ENCODE data around the gene SUMF1. TPM values are rescaled to one million over a fixed set of nuclear protein-coding genes. Genes with fewer than 3 reads are reported as not detected.
"Not testable (repeated sequence)": the region's sequence is repeated elsewhere in the genome, so short reads cannot be mapped to it uniquely, and the experiment has no call there.

The SUMF1 gene
- total RNA-seq, 2 experiments from 2014 or later, result 6.3 to 7.1 TPM

GRCh38 chr3:4456780-4457179 is 10.3 kb downstream of the SUMF1 start:
- not testable (repeated sequence) for H3K36me3 Mint-ChIP-seq, DNase-seq, H3K4me1 Mint-ChIP-seq, H3K27me3 Mint-ChIP-seq, H3K4me3 Mint-ChIP-seq, H3K9me3 Mint-ChIP-seq, H3K27ac Mint-ChIP-seq

GRCh38 chr3:4454142-4454541 is 12.9 kb downstream of the SUMF1 start:
- DNase-seq, result no peak
- Mint-ChIP-seq H3K4me1 (peaks cover 5% of the 10 kb centered on the region), H3K36me3 (peaks cover 7% of the 10 kb centered on the region), H3K4me3 (no peak overlapping the region), H3K27ac (no peak overlapping the region), H3K27me3 (no peaks in the 10 kb centered on the region), H3K9me3 (no peaks in the 10 kb centered on the region)

- no peaks in the 10 kb centered on the region for H3K27me3 Mint-ChIP-seq
- no peak for DNase-seq
- H3K36me3 Mint-ChIP-seq, result peaks cover 7% of the 10 kb centered on the region
- no peak overlapping the region for H3K4me3 Mint-ChIP-seq
- no peaks in the 10 kb centered on the region for H3K9me3 Mint-ChIP-seq
- H3K27ac Mint-ChIP-seq, result no peak overlapping the region
- peaks cover 2% of the 10 kb centered on the region for H3K4me1 Mint-ChIP-seq
These were observed 17.8 kb downstream of the SUMF1 start for GRCh38 chr3:4449043-4449805.

GRCh38 chr3:4448187-4448586 is 18.9 kb downstream of the SUMF1 start:
- H3K4me3 Mint-ChIP-seq, result no peak overlapping the region
- peaks cover 8% of the 10 kb centered on the region for H3K36me3 Mint-ChIP-seq
- no peaks in the 10 kb centered on the region for H3K4me1 Mint-ChIP-seq
- DNase-seq, result no peak
- no peak overlapping the region for H3K27ac Mint-ChIP-seq
- no peaks in the 10 kb centered on the region for H3K27me3 Mint-ChIP-seq
- H3K9me3 Mint-ChIP-seq, result no peaks in the 10 kb centered on the region

GRCh38 chr3:4447295-4447999 is 19.6 kb downstream of the SUMF1 start:
- DNase-seq, result no peak
- Mint-ChIP-seq H3K36me3 (peaks cover 10% of the 10 kb centered on the region), H3K4me1 (no peaks in the 10 kb centered on the region), H3K27ac (no peak overlapping the region), H3K4me3 (no peak overlapping the region), H3K9me3 (no peaks in the 10 kb centered on the region), H3K27me3 (no peaks in the 10 kb centered on the region)

GRCh38 chr3:4440951-4441350 is 26.1 kb downstream of the SUMF1 start:
- Mint-ChIP-seq H3K36me3 (peaks cover 4% of the 10 kb centered on the region), H3K27me3 (no peaks in the 10 kb centered on the region), H3K4me3 (no peak overlapping the region), H3K9me3 (no peaks in the 10 kb centered on the region), H3K4me1 (no peaks in the 10 kb centered on the region), H3K27ac (no peak overlapping the region)
- DNase-seq, result no peak

GRCh38 chr3:4438296-4438695 is 28.8 kb downstream of the SUMF1 start:
- H3K27ac Mint-ChIP-seq, result no peak overlapping the region
- no peaks in the 10 kb centered on the region for H3K4me1 Mint-ChIP-seq
- no peak overlapping the region for H3K4me3 Mint-ChIP-seq
- no peak for DNase-seq
- no peaks in the 10 kb centered on the region for H3K27me3 Mint-ChIP-seq
- H3K9me3 Mint-ChIP-seq, result no peaks in the 10 kb centered on the region
- H3K36me3 Mint-ChIP-seq, result peaks cover 5% of the 10 kb centered on the region

GRCh38 chr3:4432259-4432658 is 34.8 kb downstream of the SUMF1 start:
- no peak for DNase-seq
- Mint-ChIP-seq H3K9me3 (no peaks in the 10 kb centered on the region), H3K36me3 (peaks cover 17% of the 10 kb centered on the region), H3K4me1 (peaks cover 2% of the 10 kb centered on the region), H3K4me3 (no peak overlapping the region), H3K27me3 (no peaks in the 10 kb centered on the region), H3K27ac (no peak overlapping the region)

- no peak overlapping the region for H3K27ac Mint-ChIP-seq
- H3K27me3 Mint-ChIP-seq, result no peaks in the 10 kb centered on the region
- DNase-seq, result no peak
- peaks cover 27% of the 10 kb centered on the region for H3K36me3 Mint-ChIP-seq
- no peak overlapping the region for H3K4me3 Mint-ChIP-seq
- peaks cover 21% of the 10 kb centered on the region for H3K4me1 Mint-ChIP-seq
- H3K9me3 Mint-ChIP-seq, result peaks cover 2% of the 10 kb centered on the region
These were observed 37.3 kb downstream of the SUMF1 start for GRCh38 chr3:4429648-4430350.

- DNase-seq, result no peak
- Mint-ChIP-seq H3K4me1 (peaks cover 24% of the 10 kb centered on the region), H3K9me3 (peaks cover 2% of the 10 kb centered on the region), H3K4me3 (no peak overlapping the region), H3K36me3 (peaks cover 19% of the 10 kb centered on the region), H3K27me3 (no peaks in the 10 kb centered on the region), H3K27ac (no peak overlapping the region)
These were observed 40.2 kb downstream of the SUMF1 start for GRCh38 chr3:4426782-4427344.

- Mint-ChIP-seq H3K9me3 (peaks cover 2% of the 10 kb centered on the region), H3K27me3 (no peaks in the 10 kb centered on the region), H3K4me3 (no peak overlapping the region), H3K36me3 (peaks cover 14% of the 10 kb centered on the region), H3K4me1 (peaks cover 30% of the 10 kb centered on the region), H3K27ac (peak overlapping the region; percentile 40)
- no peak for DNase-seq
These were observed 40.7 kb downstream of the SUMF1 start for GRCh38 chr3:4426261-4426781.

GRCh38 chr3:4425707-4426106 is 41.4 kb downstream of the SUMF1 start:
- Mint-ChIP-seq H3K4me3 (no peak overlapping the region), H3K27ac (peak overlapping the region; percentile 40), H3K4me1 (peaks cover 33% of the 10 kb centered on the region), H3K36me3 (peaks cover 12% of the 10 kb centered on the region), H3K9me3 (peaks cover 2% of the 10 kb centered on the region), H3K27me3 (no peaks in the 10 kb centered on the region)
- DNase-seq, result peak; percentile 20

- Mint-ChIP-seq H3K36me3 (peaks cover 12% of the 10 kb centered on the region), H3K27ac (no peak overlapping the region), H3K4me3 (no peak overlapping the region), H3K27me3 (no peaks in the 10 kb centered on the region), H3K9me3 (peaks cover 2% of the 10 kb centered on the region), H3K4me1 (peaks cover 33% of the 10 kb centered on the region)
- no peak for DNase-seq
These were observed 42.0 kb downstream of the SUMF1 start for GRCh38 chr3:4425055-4425454.

- no peak for DNase-seq
- Mint-ChIP-seq H3K4me3 (no peak overlapping the region), H3K4me1 (peaks cover 20% of the 10 kb centered on the region), H3K36me3 (peaks cover 11% of the 10 kb centered on the region), H3K27ac (no peak overlapping the region), H3K27me3 (no peaks in the 10 kb centered on the region), H3K9me3 (peaks cover 2% of the 10 kb centered on the region)
These were observed 45.9 kb downstream of the SUMF1 start for GRCh38 chr3:4421121-4421520.

GRCh38 chr3:4419920-4420319 is 47.1 kb downstream of the SUMF1 start:
- H3K4me3 Mint-ChIP-seq, result no peak overlapping the region
- H3K27ac Mint-ChIP-seq, result no peak overlapping the region
- peaks cover 2% of the 10 kb centered on the region for H3K36me3 Mint-ChIP-seq

More at GRCh38 chr3:4419920-4420319, 47.1 kb downstream of the SUMF1 start:
- Mint-ChIP-seq H3K9me3 (no peaks in the 10 kb centered on the region), H3K4me1 (peaks cover 12% of the 10 kb centered on the region), H3K27me3 (no peaks in the 10 kb centered on the region)
- DNase-seq, result no peak
